ENCODE results near the gene RIT1. TPM values are rescaled to one million over a fixed set of nuclear protein-coding genes. Genes with fewer than 3 reads are reported as not detected.
A peak's percentile ranks its signal among the peaks of the same experiment; 100 is the strongest.

The RIT1 gene
- total and polyA plus RNA-seq, 2 of the 13 experiments (the other 11 are each of a cell fraction or from before 2014, with no cell fraction given), result 12.2 to 32.2 TPM

GRCh38 chr1:155942578-155943141 is 31.5 kb upstream of the RIT1 start (continued):
- TF ChIP-seq HIC2 (CRISPR knock-in tag; IDR thresholded peaks at IDR 0.05; ENCODE audit: low read depth), result peak; percentile 49; the same call in 1 of the 2 replicates
- no peak for TF ChIP-seq BCLAF1 (IDR thresholded peaks at IDR 0.05)
- peak; percentile 52; the same call in 1 of the 2 replicates for TF ChIP-seq ZNF687 (CRISPR knock-in tag; IDR thresholded peaks at IDR 0.05)
- no peak for TF ChIP-seq CTCF (CRISPR knock-in tag; IDR thresholded peaks at IDR 0.05)
- no peak for TF ChIP-seq CREB3 (CRISPR knock-in tag; IDR thresholded peaks at IDR 0.05)
- TF ChIP-seq CCAR2 (optimal IDR thresholded peaks at IDR 0.05; ENCODE audit: low read depth, low read length), result no peak
- no peak for TF ChIP-seq RXRA (CRISPR knock-in tag; IDR thresholded peaks at IDR 0.05)
- 0 out of 2 replicates have a peak, but pooled peaks have one; percentile 32 for TF ChIP-seq PATZ1 (CRISPR knock-in tag; IDR thresholded peaks at IDR 0.05)
- peak; percentile 18 for TF ChIP-seq RBM22 (optimal IDR thresholded peaks at IDR 0.05; ENCODE audit: low read length)
- 0 out of 2 replicates have a peak, but pooled peaks have one; percentile 17 for TF ChIP-seq ERF (CRISPR knock-in tag; IDR thresholded peaks at IDR 0.05)
- TF ChIP-seq ZFP90 (CRISPR knock-in tag; IDR thresholded peaks at IDR 0.05; ENCODE audit: borderline replicate concordance), result no peak
- no peak for TF ChIP-seq ZGPAT (CRISPR knock-in tag; IDR thresholded peaks at IDR 0.05)
